HG03575 (cell line): Measurements from ENCODE around the gene PRMT9.

Source experiments
- ATAC-seq: cut with Tn5 transposase; IDR thresholded peaks from one replicate; pipeline ENCODE4 v1.9.1; 2021; ENCODE audit not compliant: unreplicated experiment, insufficient number of reproducible peaks, low FRiP score; ENCODE audit errors: extremely low read depth

Gene PRMT9

GRCh38 chr4:147629783-147630730, 53.9 kb downstream of the PRMT9 start:
- no peak for ATAC-seq

DNA sequence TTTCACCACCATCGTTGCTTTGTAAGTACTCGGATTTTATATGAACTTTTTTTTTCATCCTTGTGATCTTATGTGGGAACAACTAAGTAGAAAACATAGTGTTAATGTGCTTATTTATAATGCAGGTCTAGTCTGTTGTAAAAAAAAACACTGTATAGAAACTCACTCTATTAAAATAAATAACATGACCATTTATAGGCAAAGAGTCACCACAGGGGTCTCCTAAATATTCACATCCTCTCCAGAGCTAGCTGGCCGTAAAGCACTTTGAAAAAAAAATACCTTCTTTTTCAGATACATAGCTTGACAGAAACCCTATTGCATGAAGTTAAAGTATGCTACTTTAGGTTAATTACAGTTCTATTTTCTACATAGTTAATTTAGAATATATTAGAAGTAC, 55.5 kb downstream of the PRMT9 start:
- ATAC-seq: no peak

DNA sequence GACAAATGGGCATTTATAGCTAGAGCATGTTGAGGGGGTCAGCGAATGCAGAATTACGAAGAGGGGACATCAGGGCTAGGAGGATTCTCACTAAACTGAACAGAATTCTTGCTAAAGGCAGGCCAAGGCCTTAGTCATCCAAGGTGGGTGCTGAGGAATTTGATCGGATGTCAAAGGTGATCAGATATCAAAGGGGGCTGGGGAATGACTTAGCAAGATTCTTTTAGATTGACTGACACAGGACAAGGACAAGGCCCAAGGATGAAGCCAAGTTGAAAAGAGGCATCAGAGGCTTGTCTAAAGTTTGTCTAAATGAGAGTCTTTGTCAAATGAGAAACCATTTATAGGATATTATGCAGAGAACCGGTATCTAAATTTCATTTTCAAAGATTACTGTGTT, 57.1 kb downstream of the PRMT9 start:
- no peak for ATAC-seq

DNA sequence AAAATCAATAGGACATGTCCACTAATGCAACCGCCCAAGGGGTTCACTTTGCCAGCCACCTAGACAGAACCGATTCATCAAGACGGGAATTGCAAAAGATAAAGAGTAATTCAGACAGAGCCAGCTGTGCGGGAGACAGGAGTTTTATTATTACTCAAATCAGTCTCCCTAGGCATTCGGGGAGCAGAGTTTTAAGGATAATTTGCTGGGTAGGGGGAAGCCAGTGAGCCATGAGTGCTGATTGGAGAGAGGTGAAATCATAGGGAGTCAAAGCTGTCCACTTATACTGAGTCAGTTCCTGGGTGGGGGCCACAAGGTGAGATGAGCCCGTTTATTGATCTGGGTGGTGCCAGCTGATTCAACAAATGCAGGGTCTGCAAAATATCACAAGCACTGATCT, 58.2 kb downstream of the PRMT9 start:
- ATAC-seq: no peak

GRCh38 chr4:147620315-147620714, 63.6 kb downstream of the PRMT9 start:
- ATAC-seq: no peak

DNA sequence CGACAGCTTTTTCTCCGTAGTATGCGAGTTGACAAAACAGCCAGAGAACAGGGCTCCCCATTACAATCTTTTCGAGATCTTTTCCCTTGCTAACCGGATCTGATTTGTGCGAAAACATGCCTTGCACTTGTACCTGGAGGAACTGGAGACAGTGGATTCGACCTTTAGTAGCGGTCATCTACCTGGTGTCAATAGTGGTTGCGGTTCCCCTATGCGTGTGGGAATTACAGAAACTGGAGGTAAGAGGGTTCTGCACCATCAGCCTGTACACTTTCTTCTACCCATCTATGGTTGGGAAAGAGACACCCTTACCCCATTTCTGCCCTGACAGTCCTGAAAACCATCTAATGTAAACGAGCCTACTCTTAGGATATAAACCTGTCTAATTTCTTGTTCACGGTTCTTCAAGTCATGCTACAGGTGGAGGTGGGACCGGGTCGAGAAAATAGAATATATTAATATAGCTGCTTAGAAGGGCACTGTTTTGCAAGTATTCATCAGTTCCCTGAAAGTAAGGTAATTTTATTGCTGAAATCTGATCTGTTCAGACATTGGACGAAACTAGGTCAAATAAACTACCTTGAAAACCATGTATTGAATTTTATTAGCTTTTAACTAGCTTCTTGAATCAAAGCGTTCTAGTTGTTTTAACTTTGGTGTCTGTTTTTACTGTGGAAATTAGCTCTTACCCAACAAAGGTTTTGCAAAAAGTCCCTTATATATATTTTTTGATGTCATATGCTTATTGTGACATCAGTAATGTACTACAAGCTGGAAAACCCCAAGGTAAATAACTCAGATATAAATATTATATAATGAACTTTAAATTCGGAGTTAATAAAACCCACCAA, 65.9 kb downstream of the PRMT9 start:
- no peak for ATAC-seq

DNA sequence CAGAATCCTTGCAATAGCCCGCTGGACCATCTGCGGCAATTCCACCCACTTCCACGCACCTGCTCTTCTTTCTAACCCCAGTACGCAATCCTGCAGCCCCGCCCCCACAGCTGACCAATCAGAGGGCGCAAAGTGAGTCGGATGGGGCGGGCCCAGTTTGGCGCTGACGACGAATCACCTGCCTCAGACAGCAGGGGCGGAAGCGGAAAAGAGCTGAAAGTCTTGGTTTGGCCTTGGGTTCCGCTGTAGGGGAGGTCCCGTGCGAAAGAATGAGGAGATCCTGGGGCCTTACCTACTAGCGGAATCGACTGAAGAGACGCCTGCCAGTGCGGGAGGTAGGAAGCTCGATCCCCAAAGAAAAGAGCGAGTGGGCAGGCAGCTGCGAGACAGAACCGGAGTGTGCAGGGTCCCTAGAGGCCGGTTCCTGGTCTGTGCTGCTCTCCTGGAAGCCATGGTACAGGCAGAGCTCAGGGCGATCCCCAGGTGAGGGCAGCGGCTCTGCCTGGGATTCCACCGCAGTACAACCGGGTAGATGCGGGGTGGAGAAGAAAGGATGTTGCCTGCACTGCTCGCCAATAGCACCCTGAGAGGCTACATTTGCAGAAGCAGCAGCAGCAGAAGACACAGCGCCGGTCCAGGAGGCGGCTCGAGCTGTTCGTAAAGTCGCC, 66.7 kb downstream of the PRMT9 start, which contains the start of gene TMEM184C:
TSS of gene TMEM184C (plus strand) at position 225 of the 668 bp plus-strand sequence. CDS start 560 bp downstream, outside the sequence.
- peak; percentile 99 for ATAC-seq

DNA sequence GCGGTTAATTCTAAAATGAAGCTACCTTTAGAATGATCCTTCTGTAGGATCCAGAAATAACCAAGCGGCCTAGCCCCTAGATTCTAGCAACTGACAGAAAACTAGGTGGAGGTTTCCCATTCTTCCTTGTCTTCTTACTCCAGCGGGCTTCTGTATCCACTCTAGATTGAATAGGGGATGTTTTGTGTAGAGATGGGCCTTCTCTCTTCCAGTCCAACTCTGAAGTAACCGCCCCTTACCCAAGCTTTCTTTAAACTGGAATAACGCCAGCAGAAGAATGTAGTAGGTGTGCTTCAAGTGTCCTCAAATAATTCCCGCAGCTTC, 67.2 kb downstream of the PRMT9 start:
- ATAC-seq: peak; percentile 1

GRCh38 chr4:147610686-147611085, 73.3 kb downstream of the PRMT9 start:
- ATAC-seq: no peak

GRCh38 chr4:147607471-147607870, 76.5 kb downstream of the PRMT9 start:
- ATAC-seq: no peak

GRCh38 chr4:147605499-147605898, 78.5 kb downstream of the PRMT9 start:
- no peak for ATAC-seq

DNA sequence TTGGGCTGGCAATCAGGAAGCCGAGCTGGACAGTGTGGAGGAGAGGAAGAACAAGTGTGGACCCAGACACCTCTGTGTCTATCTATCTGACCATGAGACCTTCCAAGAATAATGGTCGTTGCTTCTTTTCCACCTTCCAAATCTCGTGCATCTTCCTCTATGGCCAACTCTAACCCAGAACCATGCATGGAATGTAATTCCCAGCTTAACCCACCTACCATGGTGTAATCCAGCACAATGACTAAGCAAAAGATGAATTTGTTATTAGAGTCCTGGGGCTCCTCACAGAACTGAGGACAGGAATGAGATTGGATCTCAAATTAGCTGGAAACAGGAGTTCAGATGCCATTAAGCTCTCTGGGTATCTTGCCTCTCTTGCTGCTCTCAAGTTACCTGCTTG, 84.2 kb downstream of the PRMT9 start:
- ATAC-seq: no peak

GRCh38 chr4:147599206-147599605, 84.8 kb downstream of the PRMT9 start:
- ATAC-seq: no peak

- no peak for ATAC-seq
Observed at GRCh38 chr4:147597561-147597960, 86.4 kb downstream of the PRMT9 start.

GRCh38 chr4:147596981-147597380, 87.0 kb downstream of the PRMT9 start:
- no peak for ATAC-seq

DNA sequence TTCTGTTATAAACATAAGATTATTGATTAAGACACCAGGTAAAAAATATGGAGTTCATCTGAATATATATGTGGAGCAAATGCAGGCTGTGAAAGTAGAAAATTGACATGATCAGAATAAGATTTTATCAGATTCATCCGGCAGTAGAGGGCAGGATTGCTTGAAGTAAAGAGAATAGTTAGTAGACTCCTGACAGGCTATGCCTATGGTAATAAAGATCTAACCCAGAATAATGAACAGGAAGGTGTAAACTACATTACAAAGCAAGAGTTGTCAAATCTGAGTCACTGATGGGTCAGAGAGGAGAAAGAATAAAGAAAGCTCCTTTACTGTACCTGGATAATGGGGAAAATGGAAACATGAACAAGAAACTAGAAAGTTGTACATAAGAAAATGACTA, 87.6 kb downstream of the PRMT9 start:
- ATAC-seq: no peak

DNA sequence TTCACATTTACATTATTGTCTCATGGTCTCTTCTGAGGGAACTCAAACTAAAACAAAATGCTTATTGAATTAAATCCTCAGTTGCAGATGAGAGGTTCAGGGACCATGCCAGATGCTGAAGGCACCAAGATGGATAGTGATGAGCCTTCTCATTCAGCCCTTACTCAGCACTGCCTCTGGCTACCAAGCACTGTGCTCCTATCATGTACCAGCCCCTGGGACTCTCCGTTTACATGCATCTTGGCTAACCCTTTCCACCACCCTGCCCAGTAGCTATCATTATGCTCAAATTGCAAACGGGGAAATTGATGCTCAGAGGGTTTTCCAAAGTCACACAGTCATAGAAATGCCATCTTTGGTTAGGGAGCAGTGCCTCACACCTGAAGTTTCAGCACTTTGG, 89.4 kb downstream of the PRMT9 start:
- ATAC-seq: no peak

- no peak for ATAC-seq
Observed at GRCh38 chr4:147594107-147594506, 89.9 kb downstream of the PRMT9 start.

GRCh38 chr4:147591106-147591505, 92.9 kb downstream of the PRMT9 start:
- ATAC-seq: no peak
